AG20443 (cell line): Measurements from ENCODE around the gene ZNF248.

ENCODE experiments used
- DNase-seq: peaks from one replicate; pipeline ENCODE4 v3.0.0; 2012; ENCODE audit warnings: low spot score, mixed read lengths

ZNF248 gene

GRCh38 chr10:37821237-37821636 lies 36.2 kb downstream of the ZNF248 start:
- no peak for DNase-seq

- DNase-seq, result no peak
These were observed 37.6 kb downstream of the ZNF248 start for GRCh38 chr10:37819797-37820196.

- no peak for DNase-seq
These were observed 41.1 kb downstream of the ZNF248 start for GRCh38 chr10:37816290-37816689.

- no peak for DNase-seq
These were observed 43.6 kb downstream of the ZNF248 start for GRCh38 chr10:37813763-37814162.

- no peak for DNase-seq
These were observed 45.1 kb downstream of the ZNF248 start for GRCh38 chr10:37812290-37812689.

GRCh38 chr10:37803269-37803668 lies 54.1 kb downstream of the ZNF248 start:
- peak; percentile 9 for DNase-seq

GRCh38 chr10:37801557-37801956 lies 55.9 kb downstream of the ZNF248 start:
- DNase-seq, result no peak

- DNase-seq, result no peak
These were observed 63.0 kb downstream of the ZNF248 start for GRCh38 chr10:37794305-37794976.

GRCh38 chr10:37789590-37789989 lies 67.8 kb downstream of the ZNF248 start:
- no peak for DNase-seq

- no peak for DNase-seq
These were observed 72.7 kb downstream of the ZNF248 start for GRCh38 chr10:37784678-37785077.

GRCh38 chr10:37780536-37780935 lies 76.9 kb downstream of the ZNF248 start:
- DNase-seq, result no peak

- no peak for DNase-seq
These were observed 80.4 kb downstream of the ZNF248 start for GRCh38 chr10:37777056-37777455.

- no peak for DNase-seq
These were observed 81.8 kb downstream of the ZNF248 start for GRCh38 chr10:37775612-37776011.

GRCh38 chr10:37774351-37774750 lies 83.1 kb downstream of the ZNF248 start:
- DNase-seq, result no peak

GRCh38 chr10:37765216-37765615 lies 92.2 kb downstream of the ZNF248 start:
- DNase-seq, result no peak

GRCh38 chr10:37763132-37763531 lies 94.3 kb downstream of the ZNF248 start:
- no peak for DNase-seq

- no peak for DNase-seq
These were observed 95.1 kb downstream of the ZNF248 start for GRCh38 chr10:37762287-37762686.

- no peak for DNase-seq
These were observed 96.6 kb downstream of the ZNF248 start for GRCh38 chr10:37760817-37761216.

GRCh38 chr10:37758074-37758473 lies 99.3 kb downstream of the ZNF248 start:
- no peak for DNase-seq

- DNase-seq, result peak; percentile 26
These were observed 102.7 kb downstream of the ZNF248 start for GRCh38 chr10:37754538-37755323.

GRCh38 chr10:37752334-37752875 lies 105.0 kb downstream of the ZNF248 start:
- no peak for DNase-seq

- DNase-seq, result no peak
These were observed 109.2 kb downstream of the ZNF248 start for GRCh38 chr10:37748170-37748569.

GRCh38 chr10:37747081-37747480 lies 110.3 kb downstream of the ZNF248 start:
- DNase-seq, result no peak
